ENCODE data around the gene PDE11A.

- TF ChIP-seq CTCF (IDR thresholded peaks at IDR 0.05): no peak
- TF ChIP-seq ZFX (IDR thresholded peaks at IDR 0.05; ENCODE audit: borderline replicate concordance): no peak
Measured at GRCh38 chr2:177710889-177711288, 361.7 kb downstream of the PDE11A start.
